Activated naive CD8-positive, alpha-beta T cell treated with anti-CD3 and anti-CD28 coated beads for 36 hours (primary cell): ENCODE measurements around the gene FXYD7. TPM values are rescaled to one million over a fixed set of nuclear protein-coding genes. Genes with fewer than 3 reads are reported as not detected.
"Not testable (repeated sequence)": the region's sequence is repeated elsewhere in the genome, so short reads cannot be mapped to it uniquely, and the experiment has no call there.

Experiments
- DNase-seq: peaks from one replicate; pipeline ENCODE4 v3.0.0; 2021
- H3K27ac Mint-ChIP-seq: one replicate; pipeline ENCODE4 v1.8.0; 2022; ENCODE audit warnings: mild to moderate bottlenecking, moderate library complexity, mixed read lengths
- H3K27me3 Mint-ChIP-seq: one replicate; pipeline ENCODE4 v1.8.0; 2022; ENCODE audit warnings: mild to moderate bottlenecking, mixed read lengths
- H3K36me3 Mint-ChIP-seq: one replicate; pipeline ENCODE4 v1.8.0; 2021; ENCODE audit warnings: mild to moderate bottlenecking, mixed read lengths
- H3K4me1 Mint-ChIP-seq: one replicate; pipeline ENCODE4 v1.8.0; 2021; ENCODE audit warnings: mixed read lengths
- H3K4me3 Mint-ChIP-seq: one replicate; pipeline ENCODE4 v1.8.0; 2022; ENCODE audit warnings: mild to moderate bottlenecking, moderate library complexity, mixed read lengths
- H3K9me3 Mint-ChIP-seq: one replicate; pipeline ENCODE4 v1.8.0; 2022; ENCODE audit warnings: mixed read lengths
- total RNA-seq, 2 experiments: library from RNA; stranded (reverse); gene quantifications; one replicate each; pipeline ENCODE4 v1.2.3, GENCODE V29; 2021

The FXYD7 gene, protein sequence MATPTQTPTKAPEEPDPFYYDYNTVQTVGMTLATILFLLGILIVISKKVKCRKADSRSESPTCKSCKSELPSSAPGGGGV
- under 1 TPM; 0.54 to 0.62 TPM for total RNA-seq

GRCh38 chr19:35143231-35143715 is at the start of gene FXYD7:
Gene FXYD7 (plus strand): TSS chr19:35143255. CDS start chr19:35143334, 79 bp downstream.
- Mint-ChIP-seq H3K4me1 (peaks cover 26% of the 10 kb centered on the region), H3K36me3 (no peaks in the 10 kb centered on the region), H3K4me3 (peak within 1 kb of the TSS; percentile 82), H3K9me3 (no peaks in the 10 kb centered on the region), H3K27me3 (no peaks in the 10 kb centered on the region), H3K27ac (no peak within 1 kb of the TSS)
- no peak for DNase-seq

- peaks cover 12% of the 10 kb centered on the region for H3K27me3 Mint-ChIP-seq
- H3K4me1 Mint-ChIP-seq, result peaks cover 2% of the 10 kb centered on the region
Measured at GRCh38 chr19:35093430-35093829, 49.6 kb upstream of the FXYD7 start.

DNA sequence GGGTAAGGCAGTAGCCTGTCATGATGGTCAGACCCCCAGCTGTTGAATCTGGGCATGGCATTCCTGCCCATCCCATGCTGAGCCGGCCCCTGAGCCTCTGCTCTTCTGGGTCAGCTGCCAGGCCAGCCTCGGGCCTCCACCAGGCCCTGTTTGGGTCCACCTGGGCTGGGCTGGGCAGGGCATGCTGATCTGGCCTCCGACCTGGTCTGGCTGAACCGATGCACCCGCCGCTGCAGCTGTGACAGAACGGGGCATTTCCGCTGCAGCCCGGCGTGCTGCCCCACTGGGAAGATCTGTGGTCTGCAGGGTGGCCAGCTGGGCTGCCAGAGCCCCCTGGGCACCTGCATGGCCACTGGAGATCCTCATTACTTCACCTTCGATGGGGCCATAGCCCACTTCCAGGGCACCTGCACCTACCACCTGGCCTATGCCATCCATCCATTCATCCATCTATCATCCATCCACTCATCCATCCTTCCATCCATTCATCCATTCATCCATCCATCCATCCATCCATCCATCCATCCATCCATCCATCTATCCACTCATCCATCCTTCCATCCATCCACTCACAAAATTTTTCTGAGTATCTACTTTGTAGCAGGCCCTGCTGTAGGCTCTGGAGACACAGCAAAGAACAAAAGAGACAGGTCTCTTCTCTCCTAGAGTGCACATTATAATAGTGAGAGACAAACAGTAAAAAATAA is 49.0 kb upstream of the FXYD7 start:
- Mint-ChIP-seq H3K27me3 (peaks cover 12% of the 10 kb centered on the region), H3K27ac (no peak overlapping the region), H3K9me3 (no peaks in the 10 kb centered on the region), H3K36me3 (no peaks in the 10 kb centered on the region), H3K4me1 (peaks cover 2% of the 10 kb centered on the region), H3K4me3 (no peak overlapping the region)
- no peak for DNase-seq

More at GRCh38 chr19:35093430-35093829, 49.6 kb upstream of the FXYD7 start:
- H3K36me3 Mint-ChIP-seq, result no peaks in the 10 kb centered on the region
- DNase-seq, result no peak
- H3K4me3 Mint-ChIP-seq, result no peak overlapping the region
- no peak overlapping the region for H3K27ac Mint-ChIP-seq
- no peaks in the 10 kb centered on the region for H3K9me3 Mint-ChIP-seq

- no peak overlapping the region for H3K4me3 Mint-ChIP-seq
- H3K9me3 Mint-ChIP-seq, result no peaks in the 10 kb centered on the region
- no peaks in the 10 kb centered on the region for H3K36me3 Mint-ChIP-seq
Measured at GRCh38 chr19:35094656-35095055, 48.4 kb upstream of the FXYD7 start.

DNA sequence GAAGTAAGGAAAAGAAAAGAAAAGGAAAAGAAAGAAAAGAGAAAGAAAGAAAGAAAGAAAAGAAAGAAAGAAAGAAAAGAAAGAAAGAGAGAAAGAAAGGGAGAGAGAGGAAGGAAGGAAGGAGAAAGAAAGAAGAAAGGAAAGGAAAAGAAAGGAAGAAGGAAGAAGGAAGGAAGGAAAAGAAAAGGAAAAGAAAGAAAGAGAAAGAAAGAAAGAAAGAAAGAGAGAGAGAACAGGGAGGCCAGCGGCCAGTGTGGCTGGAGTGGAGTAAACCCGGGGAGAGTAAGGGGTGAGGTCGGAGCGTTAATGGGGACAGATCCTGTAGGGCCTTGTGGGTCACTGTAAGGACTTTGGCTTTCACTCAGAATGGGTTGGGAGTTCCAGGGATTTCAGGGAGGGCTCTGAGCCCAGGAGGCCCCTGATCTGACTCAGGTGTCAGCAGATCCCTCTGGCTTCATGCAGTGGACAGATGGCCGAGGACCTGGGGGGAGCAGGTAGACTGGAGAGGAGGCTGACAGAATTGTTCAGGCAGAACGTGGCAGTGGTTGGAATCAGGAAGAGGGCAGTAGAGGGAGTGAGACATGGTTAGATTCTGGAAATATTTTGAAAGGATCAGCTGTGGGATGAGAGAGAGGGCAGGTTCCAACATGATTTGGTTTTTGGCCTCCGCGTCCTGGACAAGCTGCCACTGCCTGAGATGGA is 47.2 kb upstream of the FXYD7 start:
- peaks cover 3% of the 10 kb centered on the region for H3K27me3 Mint-ChIP-seq
- H3K36me3 Mint-ChIP-seq, result no peaks in the 10 kb centered on the region
- H3K27ac Mint-ChIP-seq, result no peak overlapping the region
- H3K4me1 Mint-ChIP-seq, result no peaks in the 10 kb centered on the region
- no peaks in the 10 kb centered on the region for H3K9me3 Mint-ChIP-seq
- no peak overlapping the region for H3K4me3 Mint-ChIP-seq
- DNase-seq, result no peak

More at GRCh38 chr19:35094656-35095055, 48.4 kb upstream of the FXYD7 start:
- Mint-ChIP-seq H3K27ac (no peak overlapping the region), H3K4me1 (peaks cover 2% of the 10 kb centered on the region), H3K27me3 (peaks cover 12% of the 10 kb centered on the region)
- no peak for DNase-seq

DNA sequence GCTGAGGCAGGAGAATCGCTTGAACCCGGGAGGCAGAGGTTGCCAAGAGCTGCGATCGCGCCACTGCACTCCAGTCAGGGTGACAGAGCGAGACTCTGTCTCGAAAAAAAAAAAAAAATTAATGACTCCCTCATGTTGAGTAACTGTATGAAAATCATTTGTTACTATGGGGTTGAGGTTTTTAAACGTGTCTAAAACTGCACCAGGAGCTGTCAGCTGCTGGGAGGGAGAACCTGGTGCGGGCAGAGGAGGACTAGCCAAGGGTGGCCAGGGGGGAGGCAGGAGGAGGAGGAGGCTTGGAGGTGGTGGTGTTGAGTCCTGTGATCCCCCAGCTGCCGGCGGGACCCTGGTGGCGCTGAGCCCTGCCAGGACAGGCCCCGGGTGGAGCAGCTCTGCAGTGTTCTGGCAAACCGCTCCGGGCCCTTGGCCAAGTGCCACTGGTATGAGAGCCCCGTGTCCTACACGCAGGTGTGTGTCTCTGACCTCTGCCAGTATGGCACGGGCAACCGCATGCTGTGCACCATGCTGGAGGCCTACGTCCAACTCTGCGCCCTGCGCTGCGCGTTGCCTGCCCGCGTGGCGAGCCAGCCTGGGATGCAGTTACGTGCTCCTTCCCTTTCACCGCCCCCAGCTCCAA is 44.5 kb upstream of the FXYD7 start:
- no peak for DNase-seq
- Mint-ChIP-seq H3K36me3 (no peaks in the 10 kb centered on the region), H3K9me3 (no peaks in the 10 kb centered on the region), H3K4me3 (no peak overlapping the region), H3K4me1 (no peaks in the 10 kb centered on the region), H3K27me3 (no peaks in the 10 kb centered on the region), H3K27ac (no peak overlapping the region)

DNA sequence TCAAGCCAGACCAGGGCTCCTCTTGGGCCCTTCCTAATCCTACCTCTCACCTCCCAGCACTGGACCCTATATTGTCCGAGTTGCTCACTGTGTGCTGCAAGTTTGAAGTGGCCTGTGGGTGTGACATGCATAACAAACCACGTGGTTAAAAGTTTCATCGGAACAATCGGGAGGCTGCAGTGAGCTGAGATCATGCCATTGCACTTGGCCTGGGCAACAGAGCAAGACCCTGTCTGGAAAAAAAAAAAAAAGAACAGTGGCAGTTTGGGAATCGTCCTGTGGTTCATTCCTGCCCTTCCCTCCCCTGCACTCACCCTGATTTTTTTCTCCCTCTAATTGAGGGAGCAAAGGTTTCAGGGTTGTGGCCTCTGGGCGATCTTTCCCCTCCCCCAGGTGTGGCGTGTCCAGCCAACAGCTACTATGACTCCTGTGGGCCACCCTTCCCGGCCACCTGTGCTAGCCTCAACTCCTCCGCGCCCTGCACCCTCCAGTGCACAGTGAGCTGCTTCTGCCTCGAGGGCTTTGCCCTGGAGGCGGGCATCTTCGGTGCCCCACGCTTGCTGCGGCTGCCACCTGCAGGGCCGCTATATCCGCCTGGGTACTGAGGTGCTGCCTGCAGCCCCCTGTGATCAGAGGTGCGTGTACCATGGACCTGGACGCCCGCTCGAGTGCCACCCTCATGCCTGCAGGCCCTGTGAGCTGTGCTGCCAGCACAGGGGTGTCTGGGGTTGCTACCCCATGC is 43.7 kb upstream of the FXYD7 start:
- H3K9me3 Mint-ChIP-seq, result no peaks in the 10 kb centered on the region
- DNase-seq, result no peak

DNA sequence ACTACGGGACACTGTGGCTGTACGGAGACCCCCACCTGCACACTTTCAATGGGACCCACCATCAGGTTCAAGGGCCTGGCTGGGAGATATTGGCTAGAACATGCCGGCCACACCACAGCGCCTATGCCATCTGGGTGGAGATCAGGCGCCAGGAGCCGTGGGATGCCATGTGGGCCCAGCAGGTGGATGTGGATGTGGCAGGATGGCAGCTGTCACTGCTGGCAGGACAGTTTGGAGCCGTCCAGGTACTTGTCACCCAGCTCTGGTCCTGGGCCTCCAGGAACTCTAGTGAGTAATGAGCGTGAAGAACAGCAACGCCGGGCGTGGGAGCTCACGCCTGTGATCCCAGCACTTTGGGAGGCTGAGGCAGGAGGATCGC is 43.2 kb upstream of the FXYD7 start:
- Mint-ChIP-seq H3K36me3 (no peaks in the 10 kb centered on the region), H3K9me3 (no peaks in the 10 kb centered on the region), H3K27ac (no peak overlapping the region), H3K4me3 (no peak overlapping the region), H3K4me1 (no peaks in the 10 kb centered on the region), H3K27me3 (no peaks in the 10 kb centered on the region)
- no peak for DNase-seq

More for the DNA sequence above, 43.7 kb upstream of the FXYD7 start:
- Mint-ChIP-seq H3K4me3 (no peak overlapping the region), H3K27ac (no peak overlapping the region), H3K4me1 (no peaks in the 10 kb centered on the region), H3K27me3 (no peaks in the 10 kb centered on the region), H3K36me3 (no peaks in the 10 kb centered on the region)

DNA sequence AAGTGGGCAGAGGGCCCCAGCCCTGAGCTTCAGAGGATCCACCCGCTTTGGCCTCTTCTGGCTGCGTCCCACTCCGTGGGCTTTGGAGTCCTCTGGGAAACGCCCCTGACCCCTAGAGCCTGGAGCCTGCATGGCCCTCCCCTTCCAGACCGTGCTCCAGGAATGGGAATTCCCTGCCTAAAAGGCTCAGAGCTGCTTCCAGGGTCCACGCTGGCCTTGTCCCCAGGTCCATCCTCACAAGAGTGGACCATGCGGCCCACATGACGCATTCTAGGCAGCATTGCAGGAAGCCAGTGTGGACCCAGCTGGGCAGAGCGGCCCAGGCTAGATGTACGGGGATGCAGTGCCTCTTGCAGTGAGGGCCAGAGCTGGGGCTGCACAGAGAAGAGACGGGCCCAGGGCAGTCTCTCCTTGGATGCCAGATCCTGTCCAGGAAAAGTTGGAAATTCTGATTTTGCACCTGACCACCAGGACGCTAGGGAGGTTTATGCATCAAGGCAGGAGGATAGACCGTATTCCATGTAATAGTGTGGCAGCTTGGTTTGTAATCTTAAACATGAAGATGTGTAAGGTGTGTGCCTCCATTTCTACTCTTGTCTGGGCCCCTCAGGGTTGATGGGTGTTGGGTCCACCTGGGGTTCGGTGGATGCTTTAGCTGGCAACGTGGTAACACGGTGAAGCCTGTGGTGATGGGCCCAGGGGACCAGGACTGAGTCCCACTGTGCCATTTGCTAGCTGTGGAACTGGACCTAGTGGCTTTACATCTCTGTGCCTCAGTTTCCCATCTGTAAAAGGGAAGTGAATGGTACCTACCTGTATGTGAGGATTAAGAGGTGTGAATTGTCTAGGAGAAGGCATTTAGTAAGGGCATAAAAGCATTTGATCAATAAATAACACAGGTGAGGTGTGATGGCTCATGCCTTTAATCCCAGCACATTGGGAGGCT is 42.2 kb upstream of the FXYD7 start:
- H3K36me3 Mint-ChIP-seq, result no peaks in the 10 kb centered on the region
- DNase-seq, result no peak

GRCh38 chr19:35101949-35102348 is 41.1 kb upstream of the FXYD7 start:
- not testable (repeated sequence) for H3K27me3 Mint-ChIP-seq, H3K9me3 Mint-ChIP-seq, H3K27ac Mint-ChIP-seq, DNase-seq, H3K4me3 Mint-ChIP-seq, H3K36me3 Mint-ChIP-seq, H3K4me1 Mint-ChIP-seq

More for the DNA sequence above, 42.2 kb upstream of the FXYD7 start:
- Mint-ChIP-seq H3K4me3 (no peak overlapping the region), H3K27me3 (no peaks in the 10 kb centered on the region), H3K27ac (no peak overlapping the region), H3K9me3 (no peaks in the 10 kb centered on the region), H3K4me1 (no peaks in the 10 kb centered on the region)

DNA sequence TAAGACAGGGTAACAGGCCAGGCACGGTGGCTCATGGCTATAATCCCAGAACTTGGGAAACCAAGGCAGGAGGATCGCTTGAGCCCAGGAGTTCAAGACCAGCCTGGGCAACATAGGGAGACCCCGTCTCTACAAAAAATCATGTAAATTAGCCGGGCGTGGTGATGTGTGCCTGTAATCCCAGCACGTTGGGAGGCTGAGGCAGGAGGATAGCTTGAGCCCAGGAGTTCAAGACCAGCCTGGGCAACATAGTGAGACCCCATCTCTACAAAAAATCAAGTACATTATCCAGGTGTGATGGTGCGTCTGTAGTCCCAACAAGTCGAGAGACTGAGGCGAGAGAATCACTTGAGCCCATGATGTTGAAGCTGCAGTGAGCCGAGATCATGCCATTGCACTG is 39.4 kb upstream of the FXYD7 start:
- not testable (repeated sequence) for H3K4me1 Mint-ChIP-seq, H3K4me3 Mint-ChIP-seq, H3K9me3 Mint-ChIP-seq, H3K27me3 Mint-ChIP-seq, H3K27ac Mint-ChIP-seq, H3K36me3 Mint-ChIP-seq, DNase-seq

DNA sequence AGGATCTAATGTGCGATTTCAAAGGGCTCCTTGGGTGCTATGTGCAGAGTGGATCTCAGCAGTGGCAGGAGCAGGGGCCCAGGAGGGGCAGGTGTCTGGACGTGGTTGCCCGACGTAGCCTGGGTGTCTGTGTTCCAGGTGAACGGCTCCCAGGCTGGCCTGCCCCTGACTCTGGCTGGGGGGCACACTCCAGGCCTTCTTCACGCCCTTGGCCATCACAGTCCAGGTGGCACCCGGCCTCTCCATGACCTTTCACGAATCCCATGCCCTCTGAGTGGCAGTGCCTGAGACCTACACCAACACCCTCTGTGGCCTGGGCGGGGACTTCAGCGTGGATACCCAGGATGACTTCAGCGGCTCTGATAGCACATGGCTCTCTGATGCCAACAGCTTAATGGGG is 38.7 kb upstream of the FXYD7 start:
- Mint-ChIP-seq H3K27ac (no peak overlapping the region), H3K4me1 (peaks cover 5% of the 10 kb centered on the region), H3K9me3 (no peaks in the 10 kb centered on the region), H3K36me3 (peaks cover 2% of the 10 kb centered on the region), H3K4me3 (no peak overlapping the region), H3K27me3 (no peaks in the 10 kb centered on the region)
- DNase-seq, result no peak

DNA sequence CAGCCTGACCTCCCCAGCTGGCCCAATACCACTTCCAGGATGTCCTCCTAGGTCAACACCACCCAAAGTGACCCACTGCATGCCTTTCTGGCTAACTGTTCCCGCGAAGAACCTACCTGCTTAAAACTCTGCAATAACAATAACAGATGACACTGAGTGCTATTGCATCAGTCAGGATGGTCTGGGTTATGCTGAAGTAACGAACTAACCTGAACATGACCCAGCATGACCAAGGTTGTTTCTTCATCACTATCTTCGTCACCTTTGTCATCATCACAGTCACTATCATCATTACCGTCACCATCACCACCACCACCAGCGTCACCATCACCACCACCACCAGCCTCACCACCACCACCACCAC is 38.0 kb upstream of the FXYD7 start:
- Mint-ChIP-seq H3K27me3 (no peaks in the 10 kb centered on the region), H3K36me3 (peaks cover 2% of the 10 kb centered on the region), H3K4me3 (no peak overlapping the region), H3K4me1 (peaks cover 5% of the 10 kb centered on the region), H3K9me3 (no peaks in the 10 kb centered on the region), H3K27ac (no peak overlapping the region)
- DNase-seq, result no peak
